IMR-90 (cell line): ENCODE measurements around the gene BEGAIN. TPM values are rescaled to one million over a fixed set of nuclear protein-coding genes. Genes with fewer than 3 reads are reported as not detected.

ENCODE experiments used
- ATAC-seq: fragments of 200-7000 bp; cut with Tn5 transposase; 2 replicates; pipeline ENCODE4 v1.9.1; 2020; ENCODE audit warnings: low read depth, mild to moderate bottlenecking, moderate library complexity
- BruUV-seq: library from RNA; stranded (reverse); fragments of 400-500 nt; replicated peaks from 2 replicates; lab custom pipeline; 2021; lab: Mats Ljungman, UMichigan
- CTCF ChIA-PET: fragments of 300-600 bp; formaldehyde crosslinking; extraction: SDS; loops from one replicate; lab custom pipeline; 2021; ENCODE audit warnings: antibody characterized with exemption; lab: Yijun Ruan, JAX
- POLR2A ChIA-PET: fragments of 300-600 bp; sonication (Branson Sonifier 250); formaldehyde crosslinking; loops from one replicate; lab custom pipeline; 2022; ENCODE audit warnings: antibody characterized with exemption; ENCODE audit not compliant: unreplicated experiment; lab: Charles Lee
- DNase-seq: peaks from one replicate; pipeline ENCODE4 v3.0.0; 2013
- H2AFZ ChIP-seq: replicated peaks from 2 replicates; pipeline ENCODE3; 2013; ENCODE audit warnings: low read length, mild to moderate bottlenecking; ENCODE audit not compliant: poor library complexity
- H2AK5ac ChIP-seq: 2 replicates; pipeline ENCODE4 v1.6.1; 2013; ENCODE audit warnings: low read depth, low read length, inconsistent platforms
- H2AK9ac ChIP-seq: replicated peaks from 2 replicates; pipeline ENCODE3; 2013; ENCODE audit warnings: mild to moderate bottlenecking, low read depth, low read length, moderate library complexity; ENCODE audit not compliant: poor library complexity
- H2BK120ac ChIP-seq: 2 replicates; pipeline ENCODE4 v1.6.1; 2013; ENCODE audit warnings: low read depth, low read length, inconsistent platforms
- H2BK15ac ChIP-seq: 3 replicates; pipeline ENCODE4 v1.6.1; 2013; ENCODE audit warnings: low read depth, low read length, inconsistent platforms
- H2BK20ac ChIP-seq: 2 replicates; pipeline ENCODE4 v1.6.1; 2013; ENCODE audit warnings: low read depth, mild to moderate bottlenecking, inconsistent platforms, low read length, moderate library complexity
- H2BK5ac ChIP-seq: 2 replicates; pipeline ENCODE4 v1.6.1; 2013; ENCODE audit warnings: mild to moderate bottlenecking, low read depth, low read length, inconsistent platforms; ENCODE audit not compliant: poor library complexity, severe bottlenecking
- H3K14ac ChIP-seq: replicated peaks from 2 replicates; pipeline ENCODE4 v1.6.1; 2013; ENCODE audit warnings: low read depth, low read length, inconsistent platforms
- H3K18ac ChIP-seq: 2 replicates; pipeline ENCODE4 v1.6.1; 2013; ENCODE audit warnings: low read depth, low read length, control low read depth
- H3K23ac ChIP-seq: 2 replicates; pipeline ENCODE4 v1.6.1; 2013; ENCODE audit warnings: low read depth, low read length, inconsistent platforms
- H3K27ac ChIP-seq: 2 replicates; pipeline ENCODE4 v1.5.1; 2013; ENCODE audit warnings: mild to moderate bottlenecking, control low read depth, low read length; ENCODE audit not compliant: insufficient read depth
- H3K27me3 ChIP-seq: 2 replicates; pipeline ENCODE4 v1.6.1; 2013; ENCODE audit warnings: low read length; ENCODE audit not compliant: control insufficient read depth, insufficient read depth
- H3K36me3 ChIP-seq: 2 replicates; pipeline ENCODE4 v1.6.1; 2013; ENCODE audit warnings: low read length, mixed read lengths; ENCODE audit not compliant: control insufficient read depth, insufficient read depth
- H3K4ac ChIP-seq: 2 replicates; pipeline ENCODE4 v1.6.1; 2013; ENCODE audit warnings: low read depth, low read length, inconsistent platforms
- H3K4me1 ChIP-seq: 2 replicates; pipeline ENCODE4 v1.6.1; 2013; ENCODE audit warnings: low read length, mixed read lengths; ENCODE audit not compliant: control insufficient read depth, insufficient read depth
- H3K4me2 ChIP-seq: 2 replicates; pipeline ENCODE4 v1.6.1; 2013; ENCODE audit warnings: low read depth, mild to moderate bottlenecking, control low read depth, low read length, moderate library complexity
- H3K4me3 ChIP-seq: 2 replicates; pipeline ENCODE4 v1.5.1; 2013; ENCODE audit warnings: low read depth, mild to moderate bottlenecking, control low read depth, low read length, moderate library complexity; ENCODE audit not compliant: insufficient read depth
- H3K56ac ChIP-seq: 2 replicates; pipeline ENCODE4 v1.6.1; 2013; ENCODE audit warnings: low read length, inconsistent platforms; ENCODE audit not compliant: insufficient read depth; ENCODE audit errors: extremely low read depth
- H3K79me1 ChIP-seq, 2 experiments: 2 replicates each; pipeline ENCODE4 v1.6.1; 2013; ENCODE audit warnings: low read length in 2 of 2, inconsistent platforms in 1 of 2, low read depth in 1 of 2
- H3K9ac ChIP-seq: 2 replicates; pipeline ENCODE4 v1.6.1; 2013; ENCODE audit warnings: low read depth, low read length, control low read depth
- H3K9me1 ChIP-seq: 2 replicates; pipeline ENCODE4 v1.6.1; 2013; ENCODE audit warnings: low read length, inconsistent platforms; ENCODE audit not compliant: insufficient read depth
- H3K9me3 ChIP-seq: 2 replicates; pipeline ENCODE4 v1.6.1; 2013; ENCODE audit warnings: low read length; ENCODE audit not compliant: control insufficient read depth, insufficient read depth
- H4K20me1 ChIP-seq: 2 replicates; pipeline ENCODE4 v1.6.1; 2013; ENCODE audit warnings: low read length, inconsistent platforms; ENCODE audit not compliant: insufficient read depth
- H4K5ac ChIP-seq: 2 replicates; pipeline ENCODE4 v1.6.1; 2013; ENCODE audit warnings: mild to moderate bottlenecking, low read depth, low read length, control low read depth
- H4K8ac ChIP-seq, 2 experiments: 2 replicates each; pipeline ENCODE4 v1.6.1; 2013; ENCODE audit warnings: low read depth in 2 of 2, low read length in 2 of 2, control low read depth in 1 of 2, inconsistent platforms in 1 of 2
- H4K91ac ChIP-seq: 2 replicates; pipeline ENCODE4 v1.6.1; 2013; ENCODE audit warnings: low read depth, low read length, inconsistent platforms; ENCODE audit not compliant: insufficient read depth
- CEBPB ChIP-seq: IDR thresholded peaks from 2 replicates; pipeline ENCODE4 v1.6.1; 2012; ENCODE audit warnings: low read depth, low read length, improper control_type of control experiment
- ELK1 ChIP-seq: fragments of 150-350 bp; IDR thresholded peaks from 2 replicates; pipeline ENCODE4 v1.6.1; 2016; ENCODE audit warnings: low read depth, mild to moderate bottlenecking, low read length, moderate library complexity, borderline replicate concordance
- FOS ChIP-seq: fragments of 150-350 bp; IDR thresholded peaks from 2 replicates; pipeline ENCODE4 v1.6.1; 2016; ENCODE audit warnings: low read depth, low read length
- MAFK ChIP-seq: IDR thresholded peaks from 2 replicates; pipeline ENCODE4 v1.6.1; 2012; ENCODE audit warnings: low read depth, low read length, improper control_type of control experiment
- MAZ ChIP-seq: IDR thresholded peaks from 2 replicates; pipeline ENCODE4 v1.6.1; 2012; ENCODE audit warnings: low read depth, mild to moderate bottlenecking, low read length, improper control_type of control experiment, moderate library complexity, borderline replicate concordance
- NFE2L2 ChIP-seq: fragments of 150-350 bp; IDR thresholded peaks from 2 replicates; pipeline ENCODE4 v1.6.1; 2016; ENCODE audit warnings: low read depth, mild to moderate bottlenecking, low read length
- RFX5 ChIP-seq: IDR thresholded peaks from 2 replicates; pipeline ENCODE4 v1.8.0; 2012; ENCODE audit warnings: low read depth, mild to moderate bottlenecking, low read length, moderate library complexity
- WGBS, 2 experiments: methylation state at CpG; one replicate each; pipeline versions ENCODE4 v1.1.5 to v1.1.7; 2013; ENCODE audit warnings: missing lambda C conversion rate in 2 of 2; ENCODE audit not compliant: insufficient read length in 1 of 2; ENCODE audit errors: extremely low coverage in 2 of 2; 5-methylcytosine and 5-hydroxymethylcytosine counted together
- dilution Hi-C: fragments of 300-500 bp; cut with HindIII; formaldehyde crosslinking; loops from one replicate; pipeline ENCODE4 v1.14.3; 2018; ENCODE audit warnings: low sequenced_read_pairs; ENCODE audit not compliant: unreplicated experiment
- in situ Hi-C: fragments of 300-500 bp; cut with MboI; formaldehyde crosslinking; loops from 3 replicates; pipeline ENCODE4 v1.14.3; 2019; ENCODE audit warnings: low sequenced_read_pairs, inconsistent platforms, mixed read lengths
- intact Hi-C: fragments of 100-400 bp; cut with micrococcal nuclease; formaldehyde crosslinking; loops from 2 replicates; pipeline ENCODE4 v1.10.0; 2022
- polyA plus RNA-seq, 3 experiments: library from polyadenylated mRNA; depleted of rRNA; stranded (reverse); fragments of >200 nt; gene quantifications; 2 replicates each; pipeline ENCODE4 v1.2.3, GENCODE V29; 2012; ENCODE audit warnings: low replicate concordance in 1 of 3
- total RNA-seq: library from RNA; depleted of rRNA; stranded (reverse); fragments of >200 nt; gene quantifications from 2 replicates; pipeline ENCODE4 v1.2.3, GENCODE V29; 2012
- TF ChIP-seq, protein P1 (sequence below): fragments of 150-350 bp; IDR thresholded peaks from 2 replicates; pipeline ENCODE4 v1.6.1; 2017; ENCODE audit warnings: mild to moderate bottlenecking, antibody characterized with exemption, low read length, low read depth
- TF ChIP-seq, protein P2 (sequence below): conservative IDR thresholded peaks from 2 replicates; pipeline ENCODE4 v1.5.1; 2012; ENCODE audit warnings: mild to moderate bottlenecking, low read depth, low read length, improper control_type of control experiment

BEGAIN gene
- total and polyA plus RNA-seq, 2 of the 4 experiments (the other 2 are of a cell fraction), result 0.18 to 0.99 TPM

DNA sequence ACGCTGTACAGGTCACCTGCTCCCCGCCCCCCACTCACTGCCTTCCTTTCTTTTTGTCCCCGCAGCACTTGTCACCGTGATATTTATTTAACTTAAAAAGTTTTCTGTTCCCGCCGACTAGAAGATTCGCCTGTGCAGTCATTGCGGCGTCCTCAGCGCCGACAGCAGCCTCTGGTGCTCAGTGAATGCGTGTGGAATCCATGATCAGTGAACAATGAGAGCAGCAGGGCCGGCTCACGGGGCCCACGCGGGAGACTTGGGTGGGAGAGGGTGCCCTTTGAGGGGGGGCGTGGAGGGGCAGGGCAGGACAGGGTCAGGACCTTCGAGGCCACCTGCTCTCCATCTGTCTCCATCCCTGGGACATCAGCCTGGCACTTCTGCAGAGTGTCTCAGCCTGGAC is 24.5 kb downstream of the BEGAIN start:
- Histone ChIP-seq H3K79me1 (no peaks in the 10 kb centered on the region), H3K23ac (no peak overlapping the region), H3K4ac (no peak overlapping the region), H4K20me1 (no peaks in the 10 kb centered on the region; the same call in 1 of the 2 replicates), H2BK15ac (no peak overlapping the region), H2AK5ac (no peak overlapping the region), H2BK5ac (no peak overlapping the region), H3K27ac (no peak overlapping the region), H3K14ac (no peak overlapping the region), H2AFZ (no peak overlapping the region), H3K9me3 (no peaks in the 10 kb centered on the region), H4K8ac (no peak overlapping the region), H2BK20ac (no peak overlapping the region), H3K18ac (no peak overlapping the region), H3K4me3 (no peak overlapping the region), H3K9ac (no peak overlapping the region), H2AK9ac (no peak overlapping the region), H2BK120ac (no peak overlapping the region), H4K5ac (no peak overlapping the region), H3K4me1 (no peaks in the 10 kb centered on the region), H4K91ac (no peak overlapping the region), H3K9me1 (no peaks in the 10 kb centered on the region), H3K27me3 (peaks cover 75% of the 10 kb centered on the region), H3K4me2 (no peak overlapping the region), H3K56ac (no peak overlapping the region), H3K36me3 (no peaks in the 10 kb centered on the region)
- TF ChIP-seq MAFK, result no peak
- TF ChIP-seq, protein P1, sequence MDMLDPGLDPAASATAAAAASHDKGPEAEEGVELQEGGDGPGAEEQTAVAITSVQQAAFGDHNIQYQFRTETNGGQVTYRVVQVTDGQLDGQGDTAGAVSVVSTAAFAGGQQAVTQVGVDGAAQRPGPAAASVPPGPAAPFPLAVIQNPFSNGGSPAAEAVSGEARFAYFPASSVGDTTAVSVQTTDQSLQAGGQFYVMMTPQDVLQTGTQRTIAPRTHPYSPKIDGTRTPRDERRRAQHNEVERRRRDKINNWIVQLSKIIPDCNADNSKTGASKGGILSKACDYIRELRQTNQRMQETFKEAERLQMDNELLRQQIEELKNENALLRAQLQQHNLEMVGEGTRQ, result no peak
- TF ChIP-seq, protein P2, sequence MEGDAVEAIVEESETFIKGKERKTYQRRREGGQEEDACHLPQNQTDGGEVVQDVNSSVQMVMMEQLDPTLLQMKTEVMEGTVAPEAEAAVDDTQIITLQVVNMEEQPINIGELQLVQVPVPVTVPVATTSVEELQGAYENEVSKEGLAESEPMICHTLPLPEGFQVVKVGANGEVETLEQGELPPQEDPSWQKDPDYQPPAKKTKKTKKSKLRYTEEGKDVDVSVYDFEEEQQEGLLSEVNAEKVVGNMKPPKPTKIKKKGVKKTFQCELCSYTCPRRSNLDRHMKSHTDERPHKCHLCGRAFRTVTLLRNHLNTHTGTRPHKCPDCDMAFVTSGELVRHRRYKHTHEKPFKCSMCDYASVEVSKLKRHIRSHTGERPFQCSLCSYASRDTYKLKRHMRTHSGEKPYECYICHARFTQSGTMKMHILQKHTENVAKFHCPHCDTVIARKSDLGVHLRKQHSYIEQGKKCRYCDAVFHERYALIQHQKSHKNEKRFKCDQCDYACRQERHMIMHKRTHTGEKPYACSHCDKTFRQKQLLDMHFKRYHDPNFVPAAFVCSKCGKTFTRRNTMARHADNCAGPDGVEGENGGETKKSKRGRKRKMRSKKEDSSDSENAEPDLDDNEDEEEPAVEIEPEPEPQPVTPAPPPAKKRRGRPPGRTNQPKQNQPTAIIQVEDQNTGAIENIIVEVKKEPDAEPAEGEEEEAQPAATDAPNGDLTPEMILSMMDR, result no peak
- TF ChIP-seq MAZ, result no peak
- TF ChIP-seq RFX5, result no peak
- TF ChIP-seq ELK1, result no peak
- TF ChIP-seq FOS, result no peak
- TF ChIP-seq NFE2L2, result no peak
- no peak for TF ChIP-seq CEBPB
- dilution Hi-C loops, result no loop called here
- intact Hi-C loops, result no loop called here
- CTCF ChIA-PET, result no interaction called here
- in situ Hi-C loops, result no loop called here
- ATAC-seq, result no peak
- DNase-seq, result no peak
- WGBS, 2 experiments, result no CpG with 5 or more reads among the region's 18 CpGs
- POLR2A ChIA-PET, result no interaction called here
- BruUV-seq, result no TSS peak
